Activated T-cell treated with anti-CD3 and anti-CD28 coated beads, Interleukin-2, amount 50 U/mL, for 72 hours (primary cell): ENCODE measurements around the gene CREB3L2. TPM values are rescaled to one million over a fixed set of nuclear protein-coding genes. Genes with fewer than 3 reads are reported as not detected.

ENCODE experiments used
- ATAC-seq, 2 donors: fragments of 150-1000 bp; cut with Tn5 transposase; replicated peaks in 1 of 2; 2 replicates each; pipeline ENCODE4 v1.10.0; 2021; ENCODE audit warnings: moderate library complexity in 2 of 2, mild to moderate bottlenecking in 1 of 2
- DNase-seq, 2 donors: peaks; one replicate each; pipeline ENCODE4 v3.0.0; 2021 to 2022; ENCODE audit warnings: mixed read lengths in 1 of 2
- H3K27ac Mint-ChIP-seq: one replicate; pipeline ENCODE4 v1.8.0; 2022; ENCODE audit warnings: mild to moderate bottlenecking, moderate library complexity, mixed read lengths
- H3K27me3 Mint-ChIP-seq: one replicate; pipeline ENCODE4 v1.8.0; 2022; ENCODE audit warnings: low read depth, mixed read lengths
- H3K36me3 Mint-ChIP-seq, 2 donors: one replicate each; pipeline ENCODE4 v1.8.0; 2022; ENCODE audit warnings: mixed read lengths in 2 of 2, mild to moderate bottlenecking in 1 of 2; ENCODE audit not compliant: insufficient read depth in 2 of 2
- H3K4me1 Mint-ChIP-seq: one replicate; pipeline ENCODE4 v1.8.0; 2022; ENCODE audit warnings: low read depth, mixed read lengths
- H3K4me3 Mint-ChIP-seq, 2 donors: one replicate each; pipeline ENCODE4 v1.8.0; 2022; ENCODE audit warnings: mild to moderate bottlenecking in 2 of 2, mixed read lengths in 2 of 2, moderate library complexity in 2 of 2
- H3K9me3 Mint-ChIP-seq, 2 donors: one replicate each; pipeline ENCODE4 v1.8.0; 2022; ENCODE audit warnings: mixed read lengths in 2 of 2
- total RNA-seq, 2 donors: library from RNA; stranded (reverse); gene quantifications; one replicate each; pipeline ENCODE4 v1.2.3, GENCODE V29; 2022

Gene CREB3L2
- total RNA-seq, 2 donors from 2014 or later = 49.4 to 55.1 TPM

- Mint-ChIP-seq H3K27ac (no peak overlapping the region), H3K4me3 (no peak overlapping the region), H3K9me3 (no peaks in the 10 kb centered on the region), H3K36me3 (peaks cover 12 to 16% of the 10 kb centered on the region in 2 donors), H3K4me1 (peaks cover 45% of the 10 kb centered on the region), H3K27me3 (no peaks in the 10 kb centered on the region)
- no peak for ATAC-seq
- no peak for DNase-seq
Observed at GRCh38 chr7:137880432-137880831, 121.5 kb downstream of the CREB3L2 start.

- Mint-ChIP-seq H3K4me1 (peaks cover 45% of the 10 kb centered on the region), H3K9me3 (no peaks in the 10 kb centered on the region), H3K36me3 (peaks cover 11 to 12% of the 10 kb centered on the region in 2 donors), H3K27ac (peak overlapping the region; percentile 91), H3K4me3 (peak overlapping the region; percentile 55 to 72), H3K27me3 (no peaks in the 10 kb centered on the region)
- peak; percentile 70 to 71 for ATAC-seq
- DNase-seq = peak; percentile 52 to 70
Observed at GRCh38 chr7:137879357-137880158, 122.3 kb downstream of the CREB3L2 start.

- Mint-ChIP-seq H3K4me1 (peaks cover 51% of the 10 kb centered on the region), H3K4me3 (no peak overlapping the region), H3K27ac (no peak overlapping the region), H3K9me3 (no peaks in the 10 kb centered on the region), H3K36me3 (peaks cover 10 to 11% of the 10 kb centered on the region in 2 donors), H3K27me3 (no peaks in the 10 kb centered on the region)
- ATAC-seq (no peak), DNase-seq (no peak)
Observed at GRCh38 chr7:137878333-137878961, 123.4 kb downstream of the CREB3L2 start.

GRCh38 chr7:137877027-137877675 is 124.7 kb downstream of the CREB3L2 start:
- H3K36me3 Mint-ChIP-seq = peaks cover 11 to 12% of the 10 kb centered on the region in 2 donors
- no peaks in the 10 kb centered on the region for H3K27me3 Mint-ChIP-seq
- H3K27ac Mint-ChIP-seq = no peak overlapping the region
- no peak for DNase-seq
- H3K9me3 Mint-ChIP-seq = no peaks in the 10 kb centered on the region
- ATAC-seq = no peak
- no peak overlapping the region for H3K4me3 Mint-ChIP-seq
- peaks cover 54% of the 10 kb centered on the region for H3K4me1 Mint-ChIP-seq

GRCh38 chr7:137875746-137876145 is 126.1 kb downstream of the CREB3L2 start:
- Mint-ChIP-seq H3K27me3 (no peaks in the 10 kb centered on the region), H3K4me1 (peaks cover 45% of the 10 kb centered on the region), H3K36me3 (peaks cover 12 to 16% of the 10 kb centered on the region in 2 donors), H3K9me3 (no peaks in the 10 kb centered on the region), H3K27ac (no peak overlapping the region), H3K4me3 (no peak overlapping the region)
- ATAC-seq = no peak
- DNase-seq = no peak

- Mint-ChIP-seq H3K4me1 (peaks cover 32% of the 10 kb centered on the region), H3K27ac (peak overlapping the region; percentile 87), H3K27me3 (no peaks in the 10 kb centered on the region), H3K4me3 (peak overlapping the region; percentile 14 to 66), H3K36me3 (peaks cover 5 to 12% of the 10 kb centered on the region in 2 donors), H3K9me3 (peaks cover 0 to 2% of the 10 kb centered on the region in 2 donors)
- ATAC-seq (peak in 1 of 2 donors; percentile 18), DNase-seq (no peak)
Observed at GRCh38 chr7:137873979-137874777, 127.7 kb downstream of the CREB3L2 start.

- Mint-ChIP-seq H3K4me3 (peak overlapping the region; percentile 14 to 66), H3K27ac (peak overlapping the region; percentile 87), H3K4me1 (peaks cover 25% of the 10 kb centered on the region), H3K9me3 (peaks cover 0 to 2% of the 10 kb centered on the region in 2 donors), H3K27me3 (no peaks in the 10 kb centered on the region), H3K36me3 (peaks cover 2 to 15% of the 10 kb centered on the region in 2 donors)
- peak; percentile 89 to 93 for ATAC-seq
- peak; percentile 31 to 62 for DNase-seq
Observed at GRCh38 chr7:137873524-137873923, 128.4 kb downstream of the CREB3L2 start.

- DNase-seq (no peak), ATAC-seq (no peak)
- no peaks in the 10 kb centered on the region for H3K27me3 Mint-ChIP-seq
- H3K36me3 Mint-ChIP-seq = peaks cover 10 to 30% of the 10 kb centered on the region in 2 donors
- H3K27ac Mint-ChIP-seq = no peak overlapping the region
- H3K9me3 Mint-ChIP-seq = peaks cover 0 to 3% of the 10 kb centered on the region in 2 donors
- H3K4me3 Mint-ChIP-seq = no peak overlapping the region
- H3K4me1 Mint-ChIP-seq = peaks cover 22% of the 10 kb centered on the region
Observed at GRCh38 chr7:137871170-137871915, 130.5 kb downstream of the CREB3L2 start.

GRCh38 chr7:137870684-137871083 is 131.2 kb downstream of the CREB3L2 start:
- Mint-ChIP-seq H3K27ac (no peak overlapping the region), H3K4me1 (peaks cover 22% of the 10 kb centered on the region), H3K9me3 (peaks cover 0 to 4% of the 10 kb centered on the region in 2 donors), H3K4me3 (no peak overlapping the region), H3K36me3 (peaks cover 12 to 34% of the 10 kb centered on the region in 2 donors), H3K27me3 (no peaks in the 10 kb centered on the region)
- no peak for ATAC-seq
- no peak for DNase-seq

GRCh38 chr7:137870078-137870477 is 131.8 kb downstream of the CREB3L2 start:
- H3K27me3 Mint-ChIP-seq = no peaks in the 10 kb centered on the region

GRCh38 chr7:137869260-137869659 is 132.6 kb downstream of the CREB3L2 start:
- Mint-ChIP-seq H3K27ac (no peak overlapping the region), H3K9me3 (peaks cover 3 to 4% of the 10 kb centered on the region in 2 donors), H3K4me1 (peaks cover 22% of the 10 kb centered on the region), H3K27me3 (no peaks in the 10 kb centered on the region), H3K4me3 (no peak overlapping the region), H3K36me3 (peaks cover 15 to 41% of the 10 kb centered on the region in 2 donors)
- ATAC-seq = no peak
- no peak for DNase-seq

More at GRCh38 chr7:137870078-137870477, 131.8 kb downstream of the CREB3L2 start:
- Mint-ChIP-seq H3K36me3 (peaks cover 15 to 40% of the 10 kb centered on the region in 2 donors), H3K4me1 (peaks cover 22% of the 10 kb centered on the region), H3K4me3 (no peak overlapping the region), H3K27ac (no peak overlapping the region), H3K9me3 (peaks cover 3 to 4% of the 10 kb centered on the region in 2 donors)
- ATAC-seq (no peak), DNase-seq (no peak)

- DNase-seq = no peak
- Mint-ChIP-seq H3K36me3 (peaks cover 16 to 39% of the 10 kb centered on the region in 2 donors), H3K4me3 (no peak overlapping the region), H3K27me3 (no peaks in the 10 kb centered on the region), H3K9me3 (peaks cover 3 to 4% of the 10 kb centered on the region in 2 donors), H3K4me1 (peaks cover 5% of the 10 kb centered on the region), H3K27ac (peak overlapping the region; percentile 59)
- ATAC-seq = no peak
Observed at GRCh38 chr7:137867289-137867688, 134.6 kb downstream of the CREB3L2 start.
